GM23338 (cell line): ENCODE results near the gene FBXO8. TPM values are rescaled to one million over a fixed set of nuclear protein-coding genes. Genes with fewer than 3 reads are reported as not detected.

Experiments used
- ATAC-seq: fragments of 200-7000 bp; cut with Tn5 transposase; 3 replicates; pipeline ENCODE4 v1.9.1; 2020
- DNase-seq: peaks from one replicate; pipeline ENCODE4 v3.0.0-alpha.2; 2015; ENCODE audit warnings: low spot score
- H2AFZ ChIP-seq: fragments of 200-600 bp; sonication (generic); 2 replicates; pipeline ENCODE4 v1.8.0; 2016; ENCODE audit warnings: antibody characterized with exemption, mild to moderate bottlenecking, moderate library complexity
- H3F3A ChIP-seq: fragments of 200-600 bp; sonication (generic); replicated peaks from 2 replicates; pipeline ENCODE4 v1.8.0; 2017; ENCODE audit warnings: antibody characterized with exemption, mixed run types, low read depth
- H3K27ac ChIP-seq: fragments of 200-600 bp; sonication (generic); 2 replicates; pipeline ENCODE4 v1.6.1; 2016; ENCODE audit warnings: low read depth
- H3K27me3 ChIP-seq: fragments of 200-600 bp; sonication (generic); 2 replicates; pipeline ENCODE4 v1.8.0; 2016; ENCODE audit warnings: mild to moderate bottlenecking, mixed run types, moderate library complexity; ENCODE audit not compliant: insufficient read depth
- H3K36me3 ChIP-seq: fragments of 200-600 bp; sonication (generic); 2 replicates; pipeline ENCODE4 v1.8.0; 2016; ENCODE audit warnings: mild to moderate bottlenecking; ENCODE audit not compliant: insufficient read depth
- H3K4me1 ChIP-seq: fragments of 200-600 bp; sonication (generic); 2 replicates; pipeline ENCODE4 v1.8.0; 2016; ENCODE audit warnings: mild to moderate bottlenecking, moderate library complexity; ENCODE audit not compliant: insufficient read depth
- H3K4me2 ChIP-seq: fragments of 200-600 bp; sonication (generic); 2 replicates; pipeline ENCODE4 v1.7.1; 2017; ENCODE audit warnings: mixed run types
- H3K4me3 ChIP-seq: fragments of 200-600 bp; sonication (generic); 2 replicates; pipeline ENCODE4 v1.6.1; 2016; ENCODE audit warnings: mixed run types
- H3K79me2 ChIP-seq: fragments of 200-600 bp; sonication (generic); replicated peaks from 2 replicates; pipeline ENCODE4 v1.8.0; 2017; ENCODE audit warnings: mild to moderate bottlenecking; ENCODE audit not compliant: insufficient read depth
- H3K9me2 ChIP-seq: fragments of 200-600 bp; sonication (generic); 2 replicates; pipeline ENCODE4 v1.8.0; 2017; ENCODE audit not compliant: insufficient read depth
- H4K20me1 ChIP-seq: fragments of 200-600 bp; sonication (generic); replicated peaks from 2 replicates; pipeline ENCODE4 v1.8.0; 2017; ENCODE audit warnings: mild to moderate bottlenecking; ENCODE audit not compliant: insufficient read depth
- H3K27ac Mint-ChIP-seq: 2 replicates; pipeline ENCODE4 v1.8.0; 2020; ENCODE audit warnings: inconsistent platforms, mild to moderate bottlenecking, moderate library complexity, mixed read lengths
- H3K27me3 Mint-ChIP-seq: 3 replicates; pipeline ENCODE4 v1.8.0; 2022; ENCODE audit warnings: low read depth, mild to moderate bottlenecking, moderate library complexity, mixed read lengths, inconsistent platforms; ENCODE audit not compliant: insufficient read depth, poor library complexity
- H3K36me3 Mint-ChIP-seq: 3 replicates; pipeline ENCODE4 v1.8.0; 2021; ENCODE audit warnings: low read depth, mild to moderate bottlenecking, inconsistent platforms, moderate library complexity, mixed read lengths
- H3K4me1 Mint-ChIP-seq: 3 replicates; pipeline ENCODE4 v1.8.0; 2020; ENCODE audit warnings: mild to moderate bottlenecking, inconsistent platforms, mixed read lengths
- H3K4me3 Mint-ChIP-seq: 3 replicates; pipeline ENCODE4 v1.8.0; 2021; ENCODE audit warnings: moderate library complexity, mild to moderate bottlenecking, inconsistent platforms, mixed read lengths
- H3K9me3 Mint-ChIP-seq: 3 replicates; pipeline ENCODE4 v1.8.0; 2020; ENCODE audit warnings: moderate library complexity, mild to moderate bottlenecking, inconsistent platforms, mixed read lengths
- CREB1 ChIP-seq: fragments of 250-450 bp; sonication (Bioruptor Pico); IDR thresholded peaks from 2 replicates; pipeline ENCODE4 v1.5.0; 2020; ENCODE audit warnings: low read depth, mild to moderate bottlenecking, moderate library complexity
- CTCF ChIP-seq, 2 experiments: fragments of 200-600 bp in 1 of 2; sonication (generic) in 1 of 2; conservative IDR thresholded peaks; 2 replicates each; pipeline versions ENCODE4 v1.5.1 to v1.6.1; 2016 to 2017; ENCODE audit warnings: antibody characterized with exemption in 2 of 2, low read depth in 2 of 2, mild to moderate bottlenecking in 2 of 2, moderate library complexity in 1 of 2
- ETS1 ChIP-seq: IDR thresholded peaks from 2 replicates; pipeline ENCODE4 v1.6.1; 2016; ENCODE audit warnings: antibody characterized with exemption
- EZH2phosphoT487 ChIP-seq: fragments of 200-600 bp; sonication (generic); IDR thresholded peaks from one replicate; pipeline ENCODE4 v1.8.1; 2018; ENCODE audit warnings: antibody characterized with exemption; ENCODE audit not compliant: unreplicated experiment
- NANOG ChIP-seq: IDR thresholded peaks from 2 replicates; pipeline ENCODE4 v1.6.1; 2016; ENCODE audit warnings: antibody characterized with exemption, borderline replicate concordance
- ZNF462 ChIP-seq: fragments of 250-450 bp; sonication (Bioruptor Pico); IDR thresholded peaks from 2 replicates; pipeline ENCODE4 v1.5.0; 2020; ENCODE audit warnings: mild to moderate bottlenecking, moderate library complexity
- polyA plus RNA-seq: library from polyadenylated mRNA; unstranded; fragments of >200 nt; fragmentation: Nextera tagmentation; extraction: Ambion mirVana; gene quantifications from 2 replicates; pipeline ENCODE4 v1.2.1, GENCODE V29; 2016
- total RNA-seq: library from RNA; depleted of rRNA; stranded (reverse); fragments of >200 nt; shearing (Covaris generic); gene quantifications from 2 replicates; pipeline ENCODE4 v1.2.3, GENCODE V29; 2014

FBXO8 gene
- total and polyA plus RNA-seq, 2 experiments from 2014 or later = 5.8 to 7.9 TPM

- TF ChIP-seq ZNF462 (CRISPR knock-in tag) = no peak
- TF ChIP-seq CTCF (conservative IDR thresholded peaks at IDR 0.05; ENCODE audit: low read depth in 2 of 2) = no peak
- TF ChIP-seq EZH2phosphoT487 = no peak
Measured at GRCh38 chr4:174317531-174317930, 34.1 kb upstream of the FBXO8 start (continued).

- Mint-ChIP-seq H3K4me3 (no peak overlapping the region), H3K36me3 (no peaks in the 10 kb centered on the region; the same call in 1 of the 3 replicates), H3K27ac (no peak overlapping the region), H3K4me1 (peaks cover 5% of the 10 kb centered on the region; the same call in 2 of the 3 replicates), H3K9me3 (no peaks in the 10 kb centered on the region; the same call in 2 of the 3 replicates), H3K27me3 (no peaks in the 10 kb centered on the region)
- Histone ChIP-seq H3K4me1 (no peaks in the 10 kb centered on the region), H4K20me1 (no peaks in the 10 kb centered on the region), H3K27ac (no peak overlapping the region), H3K36me3 (no peaks in the 10 kb centered on the region), H3F3A (no peaks in the 10 kb centered on the region), H3K79me2 (no peaks in the 10 kb centered on the region), H3K4me3 (no peak overlapping the region), H3K27me3 (no peaks in the 10 kb centered on the region), H3K4me2 (no peak overlapping the region), H2AFZ (no peak overlapping the region), H3K9me2 (no peaks in the 10 kb centered on the region)
- ATAC-seq (no peak), DNase-seq (no peak)
- TF ChIP-seq ZNF462 (CRISPR knock-in tag) (no peak), NANOG (no peak), ETS1 (no peak), CREB1 (CRISPR knock-in tag) (no peak)
Measured at GRCh38 chr4:174316954-174317353, 33.5 kb upstream of the FBXO8 start.
